CD14-positive monocyte (primary cell): ENCODE measurements around the gene DTNB. TPM values are rescaled to one million over a fixed set of nuclear protein-coding genes. Genes with fewer than 3 reads are reported as not detected.

Source experiments
- DNase-seq, 3 donors: peaks; one replicate each; pipeline ENCODE4 v3.0.0-alpha.2; 2011 to 2022
- H2AFZ ChIP-seq: 2 replicates; pipeline ENCODE4 v1.6.0; 2012; ENCODE audit warnings: mild to moderate bottlenecking, low read depth, low read length, inconsistent platforms; ENCODE audit not compliant: insufficient read depth, poor library complexity, severe bottlenecking
- H3K27ac ChIP-seq, 2 donors: 1 replicate in 1 of 2; 2 replicates in 1 of 2; pipeline ENCODE4 v1.5.1; 2012 to 2013; ENCODE audit warnings: low read length in 2 of 2, control low read depth in 1 of 2, inconsistent platforms in 1 of 2, low read depth in 1 of 2, mild to moderate bottlenecking in 1 of 2
- H3K27me3 ChIP-seq, 2 donors: one replicate each; pipeline versions ENCODE4 v1.6.0 to v1.6.1; 2011 to 2013; ENCODE audit warnings: low read length in 2 of 2; ENCODE audit not compliant: control insufficient read depth in 2 of 2, insufficient read depth in 2 of 2
- H3K36me3 ChIP-seq, 2 donors: replicated peaks in 1 of 2; 1 replicate in 1 of 2; 2 replicates in 1 of 2; pipeline versions ENCODE4 v1.5.1 to v1.6.1; 2012 to 2013; ENCODE audit warnings: low read length in 2 of 2, control low read depth in 1 of 2, inconsistent platforms in 1 of 2, mild to moderate bottlenecking in 1 of 2; ENCODE audit not compliant: insufficient read depth in 2 of 2, control insufficient read depth in 1 of 2
- H3K4me1 ChIP-seq, 2 donors: 1 replicate in 1 of 2; 2 replicates in 1 of 2; pipeline versions ENCODE4 v1.5.1 to v1.6.1; 2012 to 2013; ENCODE audit warnings: low read length in 2 of 2, control low read depth in 1 of 2, inconsistent platforms in 1 of 2, mild to moderate bottlenecking in 1 of 2, moderate library complexity in 1 of 2; ENCODE audit not compliant: insufficient read depth in 2 of 2, control insufficient read depth in 1 of 2
- H3K4me2 ChIP-seq: replicated peaks from 2 replicates; pipeline ENCODE3; 2012; ENCODE audit warnings: low read length, moderate library complexity, mild to moderate bottlenecking; ENCODE audit not compliant: poor library complexity, severe bottlenecking; ENCODE audit errors: extremely low read depth
- H3K4me3 ChIP-seq, 3 experiments: fragments of 200-600 bp in 1 of 3; sonication (generic) in 1 of 3; replicated peaks in 1 of 3; 1 replicate in 2 of 3; 2 replicates in 1 of 3; pipeline ENCODE4 v1.5.1; 2011 to 2013; ENCODE audit warnings: low read length in 3 of 3, mild to moderate bottlenecking in 3 of 3, control low read depth in 2 of 3, low read depth in 2 of 3, inconsistent platforms in 1 of 3, moderate library complexity in 1 of 3
- H3K79me2 ChIP-seq: 2 replicates; pipeline ENCODE4 v1.6.0; 2012; ENCODE audit warnings: mild to moderate bottlenecking, control low read depth, inconsistent platforms, low read length, moderate library complexity; ENCODE audit not compliant: insufficient read depth
- H3K9ac ChIP-seq: 2 replicates; pipeline ENCODE4 v1.6.0; 2017; ENCODE audit warnings: low read length, mild to moderate bottlenecking; ENCODE audit not compliant: insufficient read depth, poor library complexity, severe bottlenecking
- H3K9me3 ChIP-seq, 2 donors: replicated peaks in 1 of 2; 1 replicate in 1 of 2; 2 replicates in 1 of 2; pipeline versions ENCODE4 v1.5.1 to v1.6.1; 2012 to 2013; ENCODE audit warnings: low read length in 2 of 2, control low read depth in 1 of 2; ENCODE audit not compliant: control insufficient read depth in 1 of 2, insufficient read depth in 1 of 2
- H4K20me1 ChIP-seq: 2 replicates; pipeline ENCODE4 v1.6.0; 2012; ENCODE audit warnings: mild to moderate bottlenecking, low read length, control low read depth, moderate library complexity; ENCODE audit not compliant: insufficient read depth
- H3K27ac Mint-ChIP-seq, 7 donors: one replicate each; pipeline ENCODE4 v1.8.0; 2020; ENCODE audit warnings: mild to moderate bottlenecking in 7 of 7, mixed read lengths in 7 of 7, moderate library complexity in 6 of 7, inconsistent platforms in 2 of 7
- H3K27me3 Mint-ChIP-seq, 3 donors: one replicate each; pipeline ENCODE4 v1.8.0; 2021 to 2022; ENCODE audit warnings: low read depth in 3 of 3, mild to moderate bottlenecking in 3 of 3, mixed read lengths in 3 of 3, moderate library complexity in 3 of 3, inconsistent platforms in 1 of 3
- H3K36me3 Mint-ChIP-seq, 2 donors: one replicate each; pipeline ENCODE4 v1.8.0; 2020; ENCODE audit warnings: mixed read lengths in 2 of 2, inconsistent platforms in 1 of 2, mild to moderate bottlenecking in 1 of 2
- H3K4me1 Mint-ChIP-seq: one replicate; pipeline ENCODE4 v1.8.0; 2020; ENCODE audit warnings: mild to moderate bottlenecking, mixed read lengths
- H3K4me3 Mint-ChIP-seq, 2 donors: one replicate each; pipeline ENCODE4 v1.8.0; 2020; ENCODE audit warnings: mild to moderate bottlenecking in 2 of 2, mixed read lengths in 2 of 2, moderate library complexity in 1 of 2
- H3K9me3 Mint-ChIP-seq, 7 donors: one replicate each; pipeline ENCODE4 v1.8.0; 2020 to 2022; ENCODE audit warnings: mixed read lengths in 7 of 7, mild to moderate bottlenecking in 6 of 7, moderate library complexity in 6 of 7, inconsistent platforms in 2 of 7
- WGBS: methylation state at CpG from one replicate; pipeline ENCODE4 v1.1.5; 2013; ENCODE audit warnings: missing lambda C conversion rate; ENCODE audit not compliant: insufficient coverage; 5-methylcytosine and 5-hydroxymethylcytosine counted together
- intact Hi-C, 2 donors: fragments of 100-400 bp; cut with micrococcal nuclease; formaldehyde crosslinking; loops; one replicate each; pipeline versions ENCODE4 v1.15.0 to v1.15.1; 2023
- polyA plus RNA-seq, 3 donors: library from polyadenylated mRNA; depleted of rRNA in 1 of 3; unstranded in 2 of 3; stranded (reverse) in 1 of 3; fragments of 300-500 nt in 2 of 3; fragments of >200 nt in 1 of 3; fragmentation: Illumina TruSeq in 2 of 3; gene quantifications; 1 replicate in 2 of 3; 2 replicates in 1 of 3; pipeline ENCODE4 v1.2.3, GENCODE V29; 2012 to 2021
- TF ChIP-seq, protein P1 (sequence below): fragments of 200-600 bp; IDR thresholded peaks from one replicate; pipeline ENCODE4 v1.8.0; 2022; ENCODE audit warnings: antibody characterized with exemption, mild to moderate bottlenecking

Gene DTNB
- polyA plus RNA-seq, 3 donors = 3.0 to 4.2 (median 3.3) TPM

DNA sequence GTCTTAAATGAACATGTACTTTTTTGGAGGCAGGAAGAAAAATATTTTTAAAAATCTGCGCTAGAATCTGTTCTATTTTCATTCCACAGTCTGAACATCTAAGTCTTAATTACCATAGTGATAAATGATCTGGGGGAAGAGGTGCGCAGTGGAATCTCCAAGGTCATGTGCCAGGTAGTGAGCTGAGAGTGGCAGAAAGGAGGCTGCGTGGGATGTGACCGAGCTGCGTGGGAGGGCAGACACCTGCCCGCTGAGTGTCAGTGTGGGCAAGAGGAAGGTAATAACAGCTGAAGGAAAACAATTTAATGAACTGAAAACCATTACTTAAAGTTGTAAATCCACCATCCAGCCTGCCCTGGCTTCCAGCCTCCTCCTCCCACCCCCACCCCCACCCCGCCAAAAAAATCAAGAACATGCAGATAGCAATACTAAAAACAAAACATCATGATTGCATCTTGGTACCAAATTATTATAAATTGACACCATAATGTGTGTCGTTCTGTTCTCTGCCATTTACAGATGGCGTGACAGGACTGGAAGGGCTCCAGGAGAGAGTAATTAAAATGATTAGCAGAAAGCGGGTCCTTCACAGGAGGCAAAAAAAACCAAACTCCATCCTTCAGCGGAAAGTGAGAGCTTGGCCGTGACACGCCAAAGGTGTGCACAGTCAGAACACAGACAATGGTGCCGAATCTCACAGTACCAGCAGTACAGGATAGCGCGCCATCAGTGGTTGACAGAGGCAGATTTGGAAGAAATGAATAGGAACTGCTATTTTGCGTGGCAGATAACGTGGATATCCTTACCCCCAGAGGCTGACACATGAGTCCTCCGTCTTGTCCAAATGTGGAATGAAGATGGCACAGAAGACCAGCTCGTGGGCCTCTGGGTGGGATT is 11.4 kb upstream of the DTNB start:
- no peak for DNase-seq
- H3K36me3 Mint-ChIP-seq = no peaks in the 10 kb centered on the region

DNA sequence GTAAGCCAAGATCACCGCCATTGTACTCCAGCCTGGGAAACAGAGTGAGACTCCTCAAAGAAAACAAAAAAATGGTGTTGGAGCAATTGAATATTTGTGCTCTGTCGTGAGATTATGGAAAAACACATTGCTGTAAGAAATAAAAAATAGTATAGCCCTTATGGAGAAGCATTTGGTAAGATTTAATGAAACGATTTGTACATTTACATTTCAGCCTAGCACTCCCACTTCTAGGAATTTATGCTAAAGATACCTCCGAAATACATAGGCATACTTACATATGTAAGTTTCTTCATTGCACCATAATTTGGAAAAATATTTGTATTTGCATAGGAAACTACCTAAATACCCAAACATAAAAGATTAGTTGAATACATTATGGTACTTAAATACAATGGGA is 8.7 kb upstream of the DTNB start:
- peaks cover 0 to 2% (median 0%) of the 10 kb centered on the region in 7 donors for H3K9me3 Mint-ChIP-seq
- Histone ChIP-seq H3K9ac (no peak overlapping the region), H3K4me2 (no peak overlapping the region), H2AFZ (no peak overlapping the region), H3K36me3 (no peaks in the 10 kb centered on the region), H3K4me1 (no peaks in the 10 kb centered on the region), H3K4me3 (no peak overlapping the region), H3K79me2 (no peaks in the 10 kb centered on the region), H3K9me3 (no peaks in the 10 kb centered on the region), H3K27me3 (no peaks in the 10 kb centered on the region), H4K20me1 (no peaks in the 10 kb centered on the region), H3K27ac (no peak overlapping the region)
- peaks cover 3% of the 10 kb centered on the region for H3K4me1 Mint-ChIP-seq
- H3K27me3 Mint-ChIP-seq = peaks cover 1 to 11% (median 4%) of the 10 kb centered on the region in 3 donors
- H3K36me3 Mint-ChIP-seq = no peaks in the 10 kb centered on the region
- 100% methylated on average over 1 of the region's 4 CpGs for WGBS
- DNase-seq = no peak
- H3K27ac Mint-ChIP-seq = no peak overlapping the region
- TF ChIP-seq, protein P1, sequence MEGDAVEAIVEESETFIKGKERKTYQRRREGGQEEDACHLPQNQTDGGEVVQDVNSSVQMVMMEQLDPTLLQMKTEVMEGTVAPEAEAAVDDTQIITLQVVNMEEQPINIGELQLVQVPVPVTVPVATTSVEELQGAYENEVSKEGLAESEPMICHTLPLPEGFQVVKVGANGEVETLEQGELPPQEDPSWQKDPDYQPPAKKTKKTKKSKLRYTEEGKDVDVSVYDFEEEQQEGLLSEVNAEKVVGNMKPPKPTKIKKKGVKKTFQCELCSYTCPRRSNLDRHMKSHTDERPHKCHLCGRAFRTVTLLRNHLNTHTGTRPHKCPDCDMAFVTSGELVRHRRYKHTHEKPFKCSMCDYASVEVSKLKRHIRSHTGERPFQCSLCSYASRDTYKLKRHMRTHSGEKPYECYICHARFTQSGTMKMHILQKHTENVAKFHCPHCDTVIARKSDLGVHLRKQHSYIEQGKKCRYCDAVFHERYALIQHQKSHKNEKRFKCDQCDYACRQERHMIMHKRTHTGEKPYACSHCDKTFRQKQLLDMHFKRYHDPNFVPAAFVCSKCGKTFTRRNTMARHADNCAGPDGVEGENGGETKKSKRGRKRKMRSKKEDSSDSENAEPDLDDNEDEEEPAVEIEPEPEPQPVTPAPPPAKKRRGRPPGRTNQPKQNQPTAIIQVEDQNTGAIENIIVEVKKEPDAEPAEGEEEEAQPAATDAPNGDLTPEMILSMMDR = no peak
- intact Hi-C loops = no loop called here
- H3K4me3 Mint-ChIP-seq = no peak overlapping the region

More for the DNA sequence above, 11.4 kb upstream of the DTNB start:
- Histone ChIP-seq H2AFZ (no peak overlapping the region), H3K4me3 (no peak overlapping the region), H3K9me3 (no peaks in the 10 kb centered on the region), H3K4me2 (no peak overlapping the region), H3K79me2 (no peaks in the 10 kb centered on the region), H3K36me3 (no peaks in the 10 kb centered on the region), H3K27ac (no peak overlapping the region), H3K4me1 (no peaks in the 10 kb centered on the region), H3K27me3 (no peaks in the 10 kb centered on the region), H3K9ac (no peak overlapping the region), H4K20me1 (no peaks in the 10 kb centered on the region)
- Mint-ChIP-seq H3K27me3 (peaks cover 0 to 11% (median 1%) of the 10 kb centered on the region in 3 donors), H3K9me3 (peaks cover 0 to 2% (median 0%) of the 10 kb centered on the region in 7 donors), H3K4me3 (no peak overlapping the region), H3K4me1 (peaks cover 3% of the 10 kb centered on the region), H3K27ac (peak overlapping the region in 1 of 7 donors; percentile 17)
- 97% methylated on average over 12 of the region's 20 CpGs for WGBS
- TF ChIP-seq, protein P1 = no peak
- intact Hi-C loops = no loop called here
